H1 (cell line): ENCODE results near the gene AGPAT4. TPM values are rescaled to one million over a fixed set of nuclear protein-coding genes. Genes with fewer than 3 reads are reported as not detected.

Source experiments
- CTCF ChIA-PET: fragments of 300-600 bp; sonication (Branson Sonifier 250); formaldehyde crosslinking; loops from one replicate; lab custom pipeline; 2021; ENCODE audit not compliant: partially characterized antibody; lab: Charles Lee
- POLR2A ChIA-PET: fragments of 300-600 bp; sonication (Branson Sonifier 250); formaldehyde crosslinking; loops from one replicate; lab custom pipeline; 2021; ENCODE audit warnings: inconsistent platforms; ENCODE audit not compliant: partially characterized antibody; lab: Charles Lee
- DNase-seq, 2 experiments: peaks; one replicate each; pipeline versions ENCODE4 v3.0.0 to v3.0.0-alpha.2; 2010 to 2022; ENCODE audit warnings: low spot score in 2 of 2, low read depth in 1 of 2, mixed read lengths in 1 of 2
- FAIRE-seq: peaks from 2 replicates; lab custom pipeline; 2011; peaks lifted over from hg19 to GRCh38; lab: Jason Lieb, UNC
- H2AFZ ChIP-seq: 2 replicates; pipeline ENCODE4 v1.8.1; 2012; ENCODE audit warnings: low read length, inconsistent platforms
- H2AK5ac ChIP-seq: 2 replicates; pipeline ENCODE4 v1.6.1; 2013; ENCODE audit warnings: low read depth, low read length
- H2BK120ac ChIP-seq: replicated peaks from 2 replicates; pipeline ENCODE3; 2013; ENCODE audit warnings: low read depth, low read length, inconsistent platforms
- H2BK12ac ChIP-seq: 2 replicates; pipeline ENCODE4 v1.6.1; 2013; ENCODE audit warnings: low read depth, low read length
- H2BK15ac ChIP-seq: 2 replicates; pipeline ENCODE4 v1.6.1; 2013; ENCODE audit warnings: low read length
- H2BK20ac ChIP-seq: 2 replicates; pipeline ENCODE4 v1.6.1; 2013; ENCODE audit warnings: low read length
- H2BK5ac ChIP-seq: 2 replicates; pipeline ENCODE4 v1.6.1; 2013; ENCODE audit warnings: low read depth, low read length
- H3K14ac ChIP-seq: 2 replicates; pipeline ENCODE4 v1.6.1; 2013; ENCODE audit warnings: inconsistent platforms; ENCODE audit not compliant: insufficient read length
- H3K18ac ChIP-seq: 2 replicates; pipeline ENCODE4 v1.6.1; 2013; ENCODE audit warnings: low read length; ENCODE audit errors: extremely low read depth
- H3K23ac ChIP-seq: 2 replicates; pipeline ENCODE4 v1.6.1; 2013; ENCODE audit warnings: inconsistent platforms; ENCODE audit not compliant: insufficient read length
- H3K23me2 ChIP-seq: 2 replicates; pipeline ENCODE4 v1.6.1; 2013; ENCODE audit warnings: low read depth, low read length
- H3K27ac ChIP-seq: 2 replicates; pipeline ENCODE4 v1.6.1; 2011; ENCODE audit warnings: low read depth, low read length, inconsistent platforms
- H3K27me3 ChIP-seq, 4 experiments: replicated peaks in 1 of 4; 1 replicate in 1 of 4; 2 replicates in 3 of 4; pipeline versions ENCODE4 v1.6.1 to v1.8.1; 2011 to 2013; ENCODE audit warnings: low read length in 3 of 4, mild to moderate bottlenecking in 3 of 4, inconsistent platforms in 2 of 4, mixed read lengths in 2 of 4, moderate library complexity in 1 of 4; ENCODE audit not compliant: control insufficient read depth in 3 of 4, insufficient read depth in 3 of 4; ENCODE audit errors: extremely low read depth in 1 of 4
- H3K36me3 ChIP-seq, 4 experiments: 2 replicates each; pipeline versions ENCODE4 v1.6.1 to v1.8.1; 2011 to 2013; ENCODE audit warnings: mild to moderate bottlenecking in 4 of 4, low read length in 3 of 4, moderate library complexity in 2 of 4, control low read depth in 1 of 4, inconsistent platforms in 1 of 4; ENCODE audit not compliant: insufficient read depth in 4 of 4, control insufficient read depth in 2 of 4
- H3K4ac ChIP-seq: replicated peaks from 2 replicates; pipeline ENCODE3; 2013; ENCODE audit warnings: low read length, low read depth, mixed read lengths, inconsistent platforms; ENCODE audit not compliant: insufficient read length
- H3K4me1 ChIP-seq, 4 experiments: replicated peaks in 1 of 4; 1 replicate in 1 of 4; 2 replicates in 3 of 4; pipeline versions ENCODE4 v1.6.1 to v1.8.1; 2011 to 2013; ENCODE audit warnings: low read length in 3 of 4, inconsistent platforms in 2 of 4, mixed read lengths in 1 of 4; ENCODE audit not compliant: insufficient read depth in 4 of 4, control insufficient read depth in 3 of 4
- H3K4me2 ChIP-seq, 2 experiments: 2 replicates each; pipeline versions ENCODE4 v1.6.1 to v1.8.1; 2011 to 2013; ENCODE audit warnings: low read depth in 2 of 2, low read length in 2 of 2, control low read depth in 1 of 2, inconsistent platforms in 1 of 2, mild to moderate bottlenecking in 1 of 2; ENCODE audit not compliant: insufficient read depth in 1 of 2
- H3K4me3 ChIP-seq, 4 experiments: fragments of 200-600, 300-600 bp in 1 of 4; sonication (generic), shearing (Covaris generic), sonication (Bioruptor Twin) in 1 of 4; 2 replicates each; pipeline versions ENCODE4 v1.5.1 to v1.8.1; 2011 to 2016; ENCODE audit warnings: low read length in 4 of 4, low read depth in 3 of 4, control low read depth in 2 of 4, inconsistent platforms in 2 of 4, mild to moderate bottlenecking in 2 of 4, mixed read lengths in 1 of 4, moderate library complexity in 1 of 4; ENCODE audit not compliant: insufficient read depth in 2 of 4; ENCODE audit errors: extremely low read depth in 1 of 4
- H3K56ac ChIP-seq: replicated peaks from 2 replicates; pipeline ENCODE3; 2013; ENCODE audit warnings: low read depth, mild to moderate bottlenecking, mixed read lengths, low read length, inconsistent platforms; ENCODE audit not compliant: insufficient read length
- H3K79me1 ChIP-seq: 2 replicates; pipeline ENCODE4 v1.6.1; 2013; ENCODE audit warnings: low read depth, low read length, control low read depth
- H3K79me2 ChIP-seq, 2 experiments: 2 replicates each; pipeline versions ENCODE4 v1.6.1 to v1.8.1; 2012 to 2013; ENCODE audit warnings: low read length in 2 of 2, mild to moderate bottlenecking in 2 of 2, inconsistent platforms in 1 of 2; ENCODE audit not compliant: insufficient read depth in 2 of 2, control insufficient read depth in 1 of 2
- H3K9ac ChIP-seq, 4 experiments: replicated peaks in 1 of 4; 1 replicate in 1 of 4; 2 replicates in 3 of 4; pipeline versions ENCODE4 v1.6.1 to v1.8.1; 2011 to 2013; ENCODE audit warnings: low read depth in 3 of 4, low read length in 3 of 4, control low read depth in 2 of 4, mild to moderate bottlenecking in 2 of 4, moderate library complexity in 2 of 4, inconsistent platforms in 1 of 4; ENCODE audit errors: extremely low read depth in 1 of 4
- H3K9me3 ChIP-seq, 2 experiments: 2 replicates each; pipeline versions ENCODE4 v1.6.1 to v1.8.1; 2012 to 2013; ENCODE audit warnings: mild to moderate bottlenecking in 2 of 2, moderate library complexity in 2 of 2, control low read depth in 1 of 2, inconsistent platforms in 1 of 2, low read depth in 1 of 2, low read length in 1 of 2, mixed read lengths in 1 of 2; ENCODE audit not compliant: insufficient read depth in 2 of 2
- H4K20me1 ChIP-seq, 2 experiments: replicated peaks in 1 of 2; 2 replicates each; pipeline versions ENCODE3 to v1.8.1; 2011 to 2013; ENCODE audit warnings: inconsistent platforms in 2 of 2, low read length in 2 of 2, mild to moderate bottlenecking in 1 of 2; ENCODE audit not compliant: insufficient read depth in 2 of 2, control insufficient read depth in 1 of 2
- H4K5ac ChIP-seq: 2 replicates; pipeline ENCODE4 v1.6.1; 2013; ENCODE audit warnings: low read length, low read depth, mixed read lengths, inconsistent platforms; ENCODE audit not compliant: insufficient read length
- H4K8ac ChIP-seq: 2 replicates; pipeline ENCODE4 v1.8.0; 2013; ENCODE audit warnings: mild to moderate bottlenecking, moderate library complexity, low read length, inconsistent platforms; ENCODE audit not compliant: insufficient read depth; ENCODE audit errors: extremely low read depth
- H4K91ac ChIP-seq: replicated peaks from 2 replicates; pipeline ENCODE3; 2013; ENCODE audit warnings: low read length, mixed read lengths, inconsistent platforms; ENCODE audit not compliant: insufficient read length
- BCL11A ChIP-seq, 2 experiments: IDR thresholded peaks; one replicate each; pipeline ENCODE4 v1.6.1; 2011; ENCODE audit warnings: low read depth in 2 of 2, low read length in 2 of 2, mild to moderate bottlenecking in 2 of 2
- CTBP2 ChIP-seq: IDR thresholded peaks from 2 replicates; pipeline ENCODE4 v1.7.0; 2011; ENCODE audit warnings: borderline replicate concordance, mild to moderate bottlenecking, moderate library complexity, mixed read lengths, low read length; ENCODE audit not compliant: insufficient read depth, insufficient read length
- EGR1 ChIP-seq: IDR thresholded peaks from 2 replicates; pipeline ENCODE4 v1.6.1; 2011; ENCODE audit warnings: low read depth, low read length, borderline replicate concordance
- EZH2 ChIP-seq: fragments of 200-600 bp; sonication (generic); IDR thresholded peaks from 2 replicates; pipeline ENCODE4 v1.7.1; 2012; ENCODE audit warnings: low read depth, mild to moderate bottlenecking, moderate library complexity, low read length, inconsistent platforms; ENCODE audit not compliant: severe bottlenecking
- FOSL1 ChIP-seq: IDR thresholded peaks from 2 replicates; pipeline ENCODE4 v1.6.1; 2011; ENCODE audit warnings: mild to moderate bottlenecking, low read depth, low read length, moderate library complexity; ENCODE audit not compliant: insufficient read depth
- HDAC6 ChIP-seq: IDR thresholded peaks from one replicate; pipeline ENCODE4 v1.7.1; 2012; ENCODE audit warnings: low read depth, mild to moderate bottlenecking, inconsistent platforms, low read length, moderate library complexity
- KDM4A ChIP-seq: IDR thresholded peaks from one replicate; pipeline ENCODE4 v1.7.1; 2012; ENCODE audit warnings: low read depth, mild to moderate bottlenecking, moderate library complexity, low read length, inconsistent platforms; ENCODE audit not compliant: severe bottlenecking
- PHF8 ChIP-seq: fragments of 200-600 bp; sonication (generic); conservative IDR thresholded peaks from 2 replicates; pipeline ENCODE4 v1.7.1; 2012; ENCODE audit warnings: low read depth, mild to moderate bottlenecking, inconsistent platforms, low read length, moderate library complexity
- POLR2AphosphoS5 ChIP-seq: IDR thresholded peaks from 2 replicates; pipeline ENCODE4 v1.6.1; 2011; ENCODE audit warnings: low read depth, low read length
- POU5F1 ChIP-seq: IDR thresholded peaks from 2 replicates; pipeline ENCODE4 v1.6.1; 2011; ENCODE audit warnings: low read depth, mild to moderate bottlenecking, low read length, moderate library complexity
- RBBP5 ChIP-seq: IDR thresholded peaks from 2 replicates; pipeline ENCODE4 v1.7.1; 2012; ENCODE audit warnings: low read depth, mild to moderate bottlenecking, inconsistent platforms, low read length, moderate library complexity, borderline replicate concordance
- RXRA ChIP-seq: IDR thresholded peaks from 2 replicates; pipeline ENCODE4 v1.6.1; 2011; ENCODE audit warnings: low read depth, mild to moderate bottlenecking, low read length, moderate library complexity; ENCODE audit not compliant: insufficient read depth
- SP2 ChIP-seq: IDR thresholded peaks from 2 replicates; pipeline ENCODE4 v1.6.1; 2012; ENCODE audit warnings: mild to moderate bottlenecking, low read length, inconsistent platforms
- WGBS, 2 experiments: shearing (Covaris generic) in 1 of 2; methylation state at CpG; one replicate each; pipeline versions ENCODE4 v1.1.6 to v1.1.7; 2013 to 2015; ENCODE audit warnings: low lambda C conversion rate in 2 of 2, mixed read lengths in 2 of 2, inconsistent platforms in 1 of 2, low coverage in 1 of 2, missing lambda C conversion rate in 1 of 2; ENCODE audit not compliant: insufficient replicate concordance in 2 of 2, insufficient coverage in 1 of 2, insufficient read length in 1 of 2; ENCODE audit errors: extremely low coverage in 1 of 2, missing lambda C conversion rate in 1 of 2; 5-methylcytosine and 5-hydroxymethylcytosine counted together
- polyA plus RNA-seq, 7 experiments: library from polyadenylated mRNA; depleted of rRNA in 3 of 7; stranded (reverse) in 5 of 7; unstranded in 2 of 7; fragments of >200 nt in 5 of 7; fragments of 200-250 nt in 2 of 7; gene quantifications; 1 replicate in 5 of 7; 2 replicates in 1 of 7; 4 replicates in 1 of 7; pipeline versions ENCODE4 v1.2.1 to v1.2.3, GENCODE V29; 2011 to 2013; ENCODE audit warnings: missing spikeins in 2 of 7, mixed read lengths in 2 of 7
- total RNA-seq: library from RNA; stranded (reverse); fragmentation: NEBNext Ultra II Directional; extraction: Animal tissue kit (Norgen Biotek cat#: 25700); gene quantifications from 2 replicates; pipeline ENCODE4 v1.2.1, GENCODE V29; 2021

Gene AGPAT4
- total and polyA plus RNA-seq, 2 of the 8 experiments (the other 6 are each of a cell fraction or from before 2014, with no cell fraction given) = 13.5 to 23.8 TPM

GRCh38 chr6:161228921-161229591 is 44.8 kb downstream of the AGPAT4 start:
- H4K8ac ChIP-seq = no peak overlapping the region
- peaks cover 1 to 5% of the 10 kb centered on the region in 2 experiments for H4K20me1 ChIP-seq
- ChIA-PET POLR2A (no interaction called here), CTCF (interaction anchor here (1.4 to 2.7 kb wide), 2 partner anchors 14 to 142 kb away, joined by 6 read pairs; no protein-coding TSS in a partner anchor)
- no peak overlapping the region for H3K14ac ChIP-seq
- no peak overlapping the region for H2AK5ac ChIP-seq
- H3K18ac ChIP-seq = no peak overlapping the region
- no peak overlapping the region for H4K5ac ChIP-seq
- H3K4me3 ChIP-seq = no peak overlapping the region
- H3K9me3 ChIP-seq = no peaks in the 10 kb centered on the region
- no peak overlapping the region for H2BK15ac ChIP-seq
- H3K27me3 ChIP-seq = no peaks in the 10 kb centered on the region
- 88% methylated on average over 7 of the region's 7 CpGs; no CpG with 5 or more reads in 1 of the 2 experiments for WGBS, 2 experiments
- H3K27ac ChIP-seq = no peak overlapping the region
- no peak overlapping the region for H2BK5ac ChIP-seq
- H2BK120ac ChIP-seq = no peak overlapping the region
- no peak overlapping the region for H2BK20ac ChIP-seq
- H3K9ac ChIP-seq = no peak overlapping the region
- peaks cover 0 to 11% (median 2%) of the 10 kb centered on the region in 4 experiments; a peak in 6 of 7 replicates for H3K4me1 ChIP-seq
- no peak for FAIRE-seq
- no peak overlapping the region for H2AFZ ChIP-seq
- no peak overlapping the region for H3K56ac ChIP-seq
- H3K79me1 ChIP-seq = peaks cover 5% of the 10 kb centered on the region
- H3K23ac ChIP-seq = no peak overlapping the region
- peaks cover 0 to 23% of the 10 kb centered on the region in 2 experiments; a peak in 2 of 4 replicates for H3K79me2 ChIP-seq
- no peak overlapping the region for H3K4me2 ChIP-seq
- no peak for DNase-seq
- H3K36me3 ChIP-seq = peaks cover 0 to 17% (median 2%) of the 10 kb centered on the region in 4 experiments; a peak in 6 of 8 replicates
- H3K4ac ChIP-seq = no peak overlapping the region
- H3K23me2 ChIP-seq = no peaks in the 10 kb centered on the region
- H2BK12ac ChIP-seq = no peak overlapping the region
- no peak overlapping the region for H4K91ac ChIP-seq
- TF ChIP-seq CTBP2 (no peak), RXRA (no peak), RBBP5 (no peak), HDAC6 (no peak), PHF8 (no peak), SP2 (no peak), KDM4A (no peak), POLR2AphosphoS5 (no peak), FOSL1 (no peak), EZH2 (no peak), EGR1 (no peak), POU5F1 (no peak), BCL11A (IDR thresholded peaks at IDR 0.05; ENCODE audit: low read depth in 2 of 2, low read length in 2 of 2) (no peak)
